H9 (cell line): Measurements from ENCODE around the gene ATP11C. TPM values are rescaled to one million over a fixed set of nuclear protein-coding genes. Genes with fewer than 3 reads are reported as not detected.
A peak's percentile ranks its signal among the peaks of the same experiment; 100 is the strongest.

ENCODE experiments used
- DNase-seq: peaks from one replicate; pipeline ENCODE4 v3.0.0-alpha.2; 2017
- H2AFZ ChIP-seq: one replicate; pipeline ENCODE4 v1.6.1; 2013; ENCODE audit warnings: mild to moderate bottlenecking, low read length, control low read depth, moderate library complexity
- H2AK5ac ChIP-seq: 2 replicates; pipeline ENCODE4 v1.6.1; 2013; ENCODE audit warnings: low read length, control low read depth, mixed read lengths; ENCODE audit not compliant: insufficient read length
- H2BK120ac ChIP-seq: one replicate; pipeline ENCODE4 v1.6.1; 2013; ENCODE audit warnings: low read depth, mild to moderate bottlenecking, low read length, control low read depth, inconsistent platforms; ENCODE audit not compliant: poor library complexity, severe bottlenecking
- H2BK12ac ChIP-seq: 2 replicates; pipeline ENCODE4 v1.6.1; 2013; ENCODE audit warnings: low read length, control low read depth, mixed read lengths, low read depth; ENCODE audit not compliant: insufficient read length
- H2BK15ac ChIP-seq: 2 replicates; pipeline ENCODE4 v1.6.1; 2013; ENCODE audit warnings: low read depth, low read length, control low read depth
- H2BK20ac ChIP-seq: one replicate; pipeline ENCODE4 v1.6.1; 2013; ENCODE audit warnings: low read depth, mild to moderate bottlenecking, low read length, control low read depth, inconsistent platforms; ENCODE audit not compliant: poor library complexity, severe bottlenecking
- H2BK5ac ChIP-seq: 2 replicates; pipeline ENCODE4 v1.6.1; 2013; ENCODE audit warnings: low read length, control low read depth, mixed read lengths; ENCODE audit not compliant: insufficient read length
- H3K14ac ChIP-seq: 2 replicates; pipeline ENCODE4 v1.6.1; 2013; ENCODE audit warnings: low read length, control low read depth; ENCODE audit not compliant: insufficient read depth
- H3K18ac ChIP-seq: 2 replicates; pipeline ENCODE4 v1.6.1; 2013; ENCODE audit warnings: low read depth, mild to moderate bottlenecking, mixed read lengths, low read length, control low read depth; ENCODE audit not compliant: insufficient read length
- H3K23ac ChIP-seq: 2 replicates; pipeline ENCODE4 v1.6.1; 2013; ENCODE audit warnings: low read length, control low read depth, mixed read lengths, low read depth; ENCODE audit not compliant: insufficient read length
- H3K23me2 ChIP-seq: 2 replicates; pipeline ENCODE4 v1.6.1; 2013; ENCODE audit warnings: low read depth, mild to moderate bottlenecking, mixed read lengths, low read length, control low read depth; ENCODE audit not compliant: insufficient read length, poor library complexity, severe bottlenecking
- H3K27ac ChIP-seq: 2 replicates; pipeline ENCODE4 v1.5.1; 2013; ENCODE audit warnings: low read length, control low read depth, mixed read lengths, low read depth; ENCODE audit not compliant: insufficient read length
- H3K27me3 ChIP-seq: 2 replicates; pipeline ENCODE4 v1.6.1; 2013; ENCODE audit warnings: low read length, control low read depth, inconsistent platforms; ENCODE audit not compliant: insufficient read depth
- H3K4ac ChIP-seq: 2 replicates; pipeline ENCODE4 v1.6.1; 2013; ENCODE audit warnings: low read depth, mild to moderate bottlenecking, control low read depth, inconsistent platforms, low read length, moderate library complexity
- H3K4me1 ChIP-seq: 2 replicates; pipeline ENCODE4 v1.6.1; 2013; ENCODE audit warnings: low read length, control low read depth, inconsistent platforms; ENCODE audit not compliant: insufficient read depth
- H3K4me2 ChIP-seq: 2 replicates; pipeline ENCODE4 v1.6.1; 2013; ENCODE audit warnings: low read length, control low read depth, mixed read lengths; ENCODE audit not compliant: insufficient read length, insufficient read depth
- H3K56ac ChIP-seq: 2 replicates; pipeline ENCODE4 v1.6.1; 2013; ENCODE audit warnings: low read depth, mild to moderate bottlenecking, mixed read lengths, low read length, control low read depth; ENCODE audit not compliant: insufficient read length
- H3K79me1 ChIP-seq: 2 replicates; pipeline ENCODE4 v1.6.1; 2013; ENCODE audit warnings: low read depth, mild to moderate bottlenecking, moderate library complexity, low read length, control low read depth, inconsistent platforms; ENCODE audit not compliant: insufficient read depth, poor library complexity, severe bottlenecking
- H3K79me2 ChIP-seq: 2 replicates; pipeline ENCODE4 v1.6.1; 2013; ENCODE audit warnings: low read length, control low read depth, inconsistent platforms; ENCODE audit not compliant: insufficient read depth
- H3K9ac ChIP-seq: 2 replicates; pipeline ENCODE4 v1.6.1; 2013; ENCODE audit warnings: low read length, control low read depth, mixed read lengths; ENCODE audit not compliant: insufficient read length; ENCODE audit errors: extremely low read depth
- H3K9me3 ChIP-seq: one replicate; pipeline ENCODE4 v1.6.1; 2013; ENCODE audit warnings: low read depth, low read length, inconsistent platforms; ENCODE audit not compliant: control insufficient read depth
- H3T11ph ChIP-seq: one replicate; pipeline ENCODE4 v1.6.1; 2013; ENCODE audit warnings: mild to moderate bottlenecking, low read length, control low read depth, inconsistent platforms
- H4K20me1 ChIP-seq: one replicate; pipeline ENCODE4 v1.6.1; 2013; ENCODE audit not compliant: control insufficient read depth, insufficient read length, insufficient read depth
- H4K5ac ChIP-seq: 2 replicates; pipeline ENCODE4 v1.6.1; 2013; ENCODE audit warnings: low read depth, mild to moderate bottlenecking, mixed read lengths, low read length, control low read depth; ENCODE audit not compliant: insufficient read length
- H4K8ac ChIP-seq: replicated peaks from 2 replicates; pipeline ENCODE4 v1.6.1; 2013; ENCODE audit warnings: low read length, control low read depth, mixed read lengths, low read depth; ENCODE audit not compliant: insufficient read length
- H4K91ac ChIP-seq: 2 replicates; pipeline ENCODE4 v1.6.1; 2013; ENCODE audit warnings: low read depth, mild to moderate bottlenecking, moderate library complexity, mixed read lengths, low read length, control low read depth; ENCODE audit not compliant: insufficient read length
- H3K27ac Mint-ChIP-seq, 3 experiments: 2 replicates in 2 of 3; 3 replicates in 1 of 3; pipeline ENCODE4 v1.8.0; 2020 to 2021; ENCODE audit warnings: mixed read lengths in 3 of 3, mild to moderate bottlenecking in 1 of 3, moderate library complexity in 1 of 3
- H3K27me3 Mint-ChIP-seq: 2 replicates; pipeline ENCODE4 v1.8.0; 2021; ENCODE audit warnings: low read depth, mild to moderate bottlenecking, moderate library complexity, mixed read lengths
- H3K36me3 Mint-ChIP-seq, 3 experiments: 2 replicates in 2 of 3; 3 replicates in 1 of 3; pipeline ENCODE4 v1.8.0; 2020 to 2021; ENCODE audit warnings: low read depth in 3 of 3, mixed read lengths in 3 of 3; ENCODE audit not compliant: insufficient read depth in 1 of 3
- H3K4me1 Mint-ChIP-seq, 2 experiments: 2 replicates each; pipeline ENCODE4 v1.8.0; 2020; ENCODE audit warnings: mixed read lengths in 2 of 2
- H3K4me3 Mint-ChIP-seq, 2 experiments: 2 replicates in 1 of 2; 3 replicates in 1 of 2; pipeline ENCODE4 v1.8.0; 2020 to 2021; ENCODE audit warnings: mild to moderate bottlenecking in 2 of 2, mixed read lengths in 2 of 2, moderate library complexity in 1 of 2
- H3K9me3 Mint-ChIP-seq, 2 experiments: 2 replicates in 1 of 2; 3 replicates in 1 of 2; pipeline ENCODE4 v1.8.0; 2020; ENCODE audit warnings: mild to moderate bottlenecking in 2 of 2, mixed read lengths in 2 of 2, moderate library complexity in 1 of 2
- WGBS: extraction: QIAGEN DNeasy Blood & Tissue Kit; methylation state at CpG from one replicate; pipeline ENCODE4 v1.1.7; 2013; ENCODE audit warnings: missing lambda C conversion rate, low lambda C conversion rate, mixed read lengths; ENCODE audit not compliant: insufficient read length; ENCODE audit errors: extremely low coverage; 5-methylcytosine and 5-hydroxymethylcytosine counted together
- total RNA-seq: library from RNA; stranded (reverse); gene quantifications from 2 replicates; pipeline ENCODE4 v1.2.1, GENCODE V29; 2021
- TF ChIP-seq, protein P1 (sequence below): fragments of 200-600 bp; sonication (generic); conservative IDR thresholded peaks from 3 replicates; pipeline ENCODE4 v1.8.0; 2021; ENCODE audit warnings: antibody characterized with exemption, mild to moderate bottlenecking

Gene ATP11C
- total RNA-seq, 1 experiment from 2014 or later, result 28.4 TPM

DNA sequence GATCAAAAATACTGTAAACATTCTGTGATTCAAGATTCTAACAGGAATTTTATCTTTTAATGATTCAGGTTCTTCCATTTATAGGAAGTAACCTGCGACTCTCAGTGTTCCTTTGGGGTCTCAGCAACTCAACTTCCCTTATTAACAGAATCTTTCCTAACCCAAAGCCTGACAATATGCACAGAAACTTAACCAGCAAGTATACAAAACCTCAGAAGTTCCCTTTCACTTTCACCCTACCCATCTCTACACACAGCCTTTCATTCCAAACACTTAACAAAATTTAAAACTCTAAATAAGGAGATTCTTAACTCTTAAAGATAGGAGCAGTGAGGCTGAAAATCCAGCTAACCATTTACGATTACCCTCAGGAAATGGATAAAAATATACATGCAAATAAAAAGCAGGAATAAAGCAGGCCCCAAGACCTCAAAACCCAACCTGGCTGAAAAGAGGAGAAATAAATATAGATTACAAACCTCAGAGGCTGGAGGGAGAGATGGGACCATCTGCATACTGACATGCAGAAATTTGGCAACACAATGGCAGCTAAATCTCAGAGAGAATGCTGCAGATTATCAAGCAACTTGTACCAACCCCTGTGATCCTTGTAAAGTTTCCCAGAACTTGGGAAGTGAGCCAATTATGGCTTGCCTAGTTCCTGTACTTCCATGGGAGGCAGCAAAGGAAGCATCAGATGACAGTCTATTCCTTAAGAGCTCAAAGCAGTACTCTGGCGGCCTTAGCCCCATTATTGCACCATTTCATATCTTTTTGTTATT lies 101.0 kb downstream of the ATP11C start:
- H3K27me3 Mint-ChIP-seq, result no peaks in the 10 kb centered on the region
- H3K9me3 Mint-ChIP-seq, result peaks cover 0 to 44% of the 10 kb centered on the region in 2 experiments; a peak in 2 of 5 replicates
- H4K8ac ChIP-seq, result no peak overlapping the region
- H3K4ac ChIP-seq, result no peak overlapping the region
- H3K56ac ChIP-seq, result no peak overlapping the region
- peaks cover 0 to 2% (median 0%) of the 10 kb centered on the region in 3 experiments; a peak in 2 of 7 replicates for H3K36me3 Mint-ChIP-seq
- H3K4me1 ChIP-seq, result peaks cover 2% of the 10 kb centered on the region; the same call in 1 of the 2 replicates
- peak overlapping the region; percentile 20 for H3K27ac ChIP-seq
- no peak overlapping the region for H3K18ac ChIP-seq
- H2BK120ac ChIP-seq, result no peak overlapping the region
- peak overlapping the region in 1 of 2 experiments; percentile 7; a peak in 2 of 5 replicates for H3K4me3 Mint-ChIP-seq
- H3K27me3 ChIP-seq, result no peaks in the 10 kb centered on the region
- no peak overlapping the region for H3K4me2 ChIP-seq
- no peak overlapping the region for H2AFZ ChIP-seq
- no peak overlapping the region for H4K91ac ChIP-seq
- peaks cover 41 to 67% of the 10 kb centered on the region in 2 experiments for H3K4me1 Mint-ChIP-seq
- DNase-seq, result no peak
- H3K9ac ChIP-seq, result no peak overlapping the region
- no peak overlapping the region for H3T11ph ChIP-seq
- no peak overlapping the region for H4K5ac ChIP-seq
- WGBS, result no CpG with 5 or more reads among the region's 3 CpGs
- H2BK5ac ChIP-seq, result no peak overlapping the region
- H2BK20ac ChIP-seq, result no peak overlapping the region
- no peaks in the 10 kb centered on the region for H3K79me1 ChIP-seq
- no peaks in the 10 kb centered on the region for H3K79me2 ChIP-seq
- H3K27ac Mint-ChIP-seq, result peak overlapping the region; percentile 26 to 92 (median 87); a peak in 6 of 7 replicates
- no peak overlapping the region for H3K23ac ChIP-seq
- no peak overlapping the region for H3K14ac ChIP-seq
- no peaks in the 10 kb centered on the region for H4K20me1 ChIP-seq
- no peak overlapping the region for H2BK12ac ChIP-seq
- H3K9me3 ChIP-seq, result no peaks in the 10 kb centered on the region
- H2BK15ac ChIP-seq, result no peak overlapping the region
- no peaks in the 10 kb centered on the region for H3K23me2 ChIP-seq
- no peak overlapping the region for H2AK5ac ChIP-seq
- TF ChIP-seq, protein P1, sequence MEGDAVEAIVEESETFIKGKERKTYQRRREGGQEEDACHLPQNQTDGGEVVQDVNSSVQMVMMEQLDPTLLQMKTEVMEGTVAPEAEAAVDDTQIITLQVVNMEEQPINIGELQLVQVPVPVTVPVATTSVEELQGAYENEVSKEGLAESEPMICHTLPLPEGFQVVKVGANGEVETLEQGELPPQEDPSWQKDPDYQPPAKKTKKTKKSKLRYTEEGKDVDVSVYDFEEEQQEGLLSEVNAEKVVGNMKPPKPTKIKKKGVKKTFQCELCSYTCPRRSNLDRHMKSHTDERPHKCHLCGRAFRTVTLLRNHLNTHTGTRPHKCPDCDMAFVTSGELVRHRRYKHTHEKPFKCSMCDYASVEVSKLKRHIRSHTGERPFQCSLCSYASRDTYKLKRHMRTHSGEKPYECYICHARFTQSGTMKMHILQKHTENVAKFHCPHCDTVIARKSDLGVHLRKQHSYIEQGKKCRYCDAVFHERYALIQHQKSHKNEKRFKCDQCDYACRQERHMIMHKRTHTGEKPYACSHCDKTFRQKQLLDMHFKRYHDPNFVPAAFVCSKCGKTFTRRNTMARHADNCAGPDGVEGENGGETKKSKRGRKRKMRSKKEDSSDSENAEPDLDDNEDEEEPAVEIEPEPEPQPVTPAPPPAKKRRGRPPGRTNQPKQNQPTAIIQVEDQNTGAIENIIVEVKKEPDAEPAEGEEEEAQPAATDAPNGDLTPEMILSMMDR, result no peak
